ENCODE results near the gene TENT5C. TPM values are rescaled to one million over a fixed set of nuclear protein-coding genes. Genes with fewer than 3 reads are reported as not detected.

The TENT5C gene
- total and polyA plus RNA-seq, 2 of the 13 experiments (the other 11 are each of a cell fraction or from before 2014, with no cell fraction given) = 0.02 to 0.38 TPM

- no peak for TF ChIP-seq HMGXB3 (CRISPR knock-in tag; IDR thresholded peaks at IDR 0.05; ENCODE audit: borderline replicate concordance)
- no peak for TF ChIP-seq PHF21A (CRISPR knock-in tag; IDR thresholded peaks at IDR 0.05)
- no peak for TF ChIP-seq TRIM24 (CRISPR knock-in tag; IDR thresholded peaks at IDR 0.05)
- no peak for TF ChIP-seq ZNF414 (CRISPR knock-in tag; IDR thresholded peaks at IDR 0.05)
- TF ChIP-seq TRAFD1 (CRISPR knock-in tag; IDR thresholded peaks at IDR 0.05; ENCODE audit: borderline replicate concordance) = no peak
- no peak for TF ChIP-seq SRSF4 (IDR thresholded peaks at IDR 0.05; ENCODE audit: low read depth, low read length, poor library complexity, severe bottlenecking)
- no peak for TF ChIP-seq KLF11 (CRISPR knock-in tag; IDR thresholded peaks at IDR 0.05)
- TF ChIP-seq KMT2B (CRISPR knock-in tag; IDR thresholded peaks at IDR 0.05) = no peak
- TF ChIP-seq ZNF530 (CRISPR knock-in tag; IDR thresholded peaks at IDR 0.05; ENCODE audit: low read depth) = no peak
- TF ChIP-seq ZSCAN22 (CRISPR knock-in tag; IDR thresholded peaks at IDR 0.05) = no peak
- TF ChIP-seq CBX1 (IDR thresholded peaks at IDR 0.05; ENCODE audit: low read depth) = no peak
- no peak for TF ChIP-seq BHLHE40 (IDR thresholded peaks at IDR 0.05; ENCODE audit: low read length)
These were observed 25.7 kb downstream of the TENT5C start (continued) for GRCh38 chr1:117631359-117632160.

All from HepG2 (cell line).